GM12878 (cell line): ENCODE measurements around the gene NKX2-3. TPM values are rescaled to one million over a fixed set of nuclear protein-coding genes. Genes with fewer than 3 reads are reported as not detected.

Experiments used
- ATAC-seq: fragments of 200-7000 bp; cut with Tn5 transposase; 3 replicates; pipeline ENCODE4 v1.9.1; 2020; ENCODE audit warnings: mild to moderate bottlenecking, moderate library complexity
- BruUV-seq: library from RNA; stranded (reverse); fragments of 400-500 nt; replicated peaks from 2 replicates; lab custom pipeline; 2021; lab: Mats Ljungman, UMichigan
- CTCF ChIA-PET: fragments of 300-600 bp; sonication (Branson Sonifier 250); formaldehyde crosslinking; extraction: SDS; loops from one replicate; lab custom pipeline; 2021; ENCODE audit warnings: inconsistent platforms; lab: Yijun Ruan, JAX
- POLR2A ChIA-PET: fragments of 350-600 bp; formaldehyde crosslinking; extraction: SDS; loops from one replicate; lab custom pipeline; 2021; ENCODE audit warnings: inconsistent platforms; lab: Charles Lee
- RAD21 ChIA-PET: fragments of 300-600 bp; sonication (Branson Sonifier 250); formaldehyde crosslinking; loops from one replicate; lab custom pipeline; 2023; ENCODE audit warnings: antibody characterized with exemption; ENCODE audit not compliant: unreplicated experiment; lab: Charles Lee
- SMC1A ChIA-PET: fragments of 300-600 bp; sonication (Branson Sonifier 250); formaldehyde crosslinking; loops from one replicate; lab custom pipeline; 2023; ENCODE audit not compliant: unreplicated experiment, uncharacterized antibody; lab: Charles Lee
- DNase-seq: peaks from one replicate; pipeline ENCODE4 v3.0.0-alpha.2; 2011; ENCODE audit warnings: low read depth, low spot score
- FAIRE-seq: peaks from 3 replicates; lab custom pipeline; 2011; peaks lifted over from hg19 to GRCh38; lab: Jason Lieb, UNC
- H2AFZ ChIP-seq: 2 replicates; pipeline ENCODE4 v1.6.0; 2011; ENCODE audit warnings: low read depth, low read length, control low read depth; ENCODE audit not compliant: control insufficient read depth
- H3K27ac ChIP-seq: 2 replicates; pipeline ENCODE4 v1.5.1; 2011; ENCODE audit warnings: control low read depth; ENCODE audit not compliant: control insufficient read depth, insufficient read depth
- H3K27me3 ChIP-seq, 2 experiments: replicated peaks in 1 of 2; 2 replicates each; pipeline versions ENCODE4 v1.6.0 to v1.6.1; 2011; ENCODE audit warnings: low read length in 1 of 2; ENCODE audit not compliant: control insufficient read depth in 2 of 2, insufficient read depth in 2 of 2
- H3K36me3 ChIP-seq, 2 experiments: 2 replicates each; pipeline ENCODE4 v1.5.1; 2011; ENCODE audit warnings: low read length in 1 of 2; ENCODE audit not compliant: control insufficient read depth in 2 of 2, insufficient read depth in 2 of 2
- H3K4me1 ChIP-seq: 2 replicates; pipeline ENCODE4 v1.6.1; 2011; ENCODE audit warnings: mild to moderate bottlenecking, low read length, moderate library complexity, mixed read lengths; ENCODE audit not compliant: control insufficient read depth, insufficient read depth
- H3K4me2 ChIP-seq: 2 replicates; pipeline ENCODE4 v1.6.0; 2011; ENCODE audit warnings: control low read depth; ENCODE audit not compliant: control insufficient read depth, insufficient read depth
- H3K4me3 ChIP-seq: fragments of 200-600 bp; sonication (generic); 2 replicates; pipeline ENCODE4 v1.5.1; 2016
- H3K79me2 ChIP-seq: 2 replicates; pipeline ENCODE4 v1.6.0; 2011; ENCODE audit warnings: low read length; ENCODE audit not compliant: control insufficient read depth, insufficient read depth
- H3K9ac ChIP-seq: 2 replicates; pipeline ENCODE4 v1.8.0; 2011; ENCODE audit warnings: low read length, control low read depth, mixed read lengths; ENCODE audit not compliant: control insufficient read depth, insufficient read depth
- H3K9me3 ChIP-seq: replicated peaks from 3 replicates; pipeline ENCODE4 v1.5.1; 2011; ENCODE audit warnings: mild to moderate bottlenecking, low read length; ENCODE audit not compliant: control insufficient read depth, insufficient read depth
- H4K20me1 ChIP-seq: 2 replicates; pipeline ENCODE4 v1.6.0; 2011; ENCODE audit not compliant: control insufficient read depth, insufficient read depth
- ATF7 ChIP-seq: fragments of 450-650 bp; IDR thresholded peaks from 2 replicates; pipeline ENCODE4 v1.6.1; 2016; ENCODE audit warnings: low read depth, mild to moderate bottlenecking
- BACH1 ChIP-seq: fragments of 450-650 bp; IDR thresholded peaks from 2 replicates; pipeline ENCODE4 v1.6.1; 2017; ENCODE audit warnings: mild to moderate bottlenecking, borderline replicate concordance
- CBX3 ChIP-seq: fragments of 200-600 bp; sonication (generic); IDR thresholded peaks from 2 replicates; pipeline ENCODE4 v1.6.1; 2016; ENCODE audit warnings: low read depth, borderline replicate concordance
- CBX5 ChIP-seq: sonication (generic); IDR thresholded peaks from 2 replicates; pipeline ENCODE4 v1.6.1; 2016; ENCODE audit warnings: low read depth, moderate library complexity, mild to moderate bottlenecking, inconsistent platforms
- CEBPZ ChIP-seq: fragments of 150-350 bp; IDR thresholded peaks from 2 replicates; pipeline ENCODE4 v1.6.1; 2016; ENCODE audit warnings: low read depth, low read length
- GATAD2B ChIP-seq: fragments of 450-650 bp; conservative IDR thresholded peaks from 2 replicates; pipeline ENCODE4 v1.6.1; 2017; ENCODE audit warnings: low read depth, mild to moderate bottlenecking, moderate library complexity
- IKZF2 ChIP-seq, 2 experiments: fragments of 450-650 bp; IDR thresholded peaks; 2 replicates each; pipeline ENCODE4 v1.6.1; 2017; ENCODE audit warnings: mild to moderate bottlenecking in 2 of 2, moderate library complexity in 2 of 2
- MEF2A ChIP-seq: IDR thresholded peaks from 2 replicates; pipeline ENCODE4 v1.6.1; 2011; ENCODE audit warnings: low read depth, mild to moderate bottlenecking, low read length, moderate library complexity; ENCODE audit not compliant: insufficient read depth
- NFIC ChIP-seq: IDR thresholded peaks from 2 replicates; pipeline ENCODE4 v1.6.1; 2012; ENCODE audit warnings: low read depth, mild to moderate bottlenecking, inconsistent platforms, low read length, moderate library complexity
- NR2C2 ChIP-seq: IDR thresholded peaks from 2 replicates; pipeline ENCODE4 v1.6.1; 2011; ENCODE audit warnings: borderline replicate concordance, low read depth; ENCODE audit not compliant: control insufficient read depth, insufficient read length
- POLR2A ChIP-seq: IDR thresholded peaks from 2 replicates; pipeline ENCODE4 v1.6.1; 2011; ENCODE audit warnings: low read depth, mild to moderate bottlenecking, low read length
- RELA ChIP-seq: fragments of 450-650 bp; IDR thresholded peaks from 2 replicates; pipeline ENCODE4 v1.8.0; 2014; ENCODE audit warnings: borderline replicate concordance; ENCODE audit not compliant: partially characterized antibody
- ZBED1 ChIP-seq: IDR thresholded peaks from 2 replicates; pipeline ENCODE4 v1.6.1; 2016; ENCODE audit warnings: borderline replicate concordance
- WGBS: methylation state at CpG from one replicate; pipeline ENCODE4 v1.1.6; 2016; ENCODE audit warnings: low lambda C conversion rate; ENCODE audit not compliant: insufficient replicate concordance, insufficient coverage; ENCODE audit errors: missing lambda C conversion rate; 5-methylcytosine and 5-hydroxymethylcytosine counted together
- in situ Hi-C: fragments of 300-500 bp; cut with MboI; formaldehyde crosslinking; loops from 9 replicates; pipeline ENCODE4 v1.14.3; 2018; ENCODE audit warnings: mixed read lengths
- intact Hi-C: fragments of 100-400 bp; cut with micrococcal nuclease; formaldehyde crosslinking; loops from one replicate; pipeline ENCODE4 v1.14.2; 2022; ENCODE audit not compliant: unreplicated experiment
- polyA plus RNA-seq, 11 experiments: library from polyadenylated mRNA; depleted of rRNA in 4 of 11; unstranded in 6 of 11; stranded (reverse) in 5 of 11; fragments of >200 nt; fragmentation: Nextera tagmentation in 4 of 11; fragmentation: Illumina TruSeq in 1 of 11; extraction: Ambion mirVana in 4 of 11; extraction: Trizol in 1 of 11; gene quantifications; 1 replicate in 1 of 11; 2 replicates in 10 of 11; pipeline versions ENCODE4 v1.2.1 to v1.2.3, GENCODE V29; 2011 to 2016; ENCODE audit warnings: inconsistent platforms in 2 of 11, missing spikeins in 2 of 11, low read depth in 1 of 11
- total RNA-seq, 4 experiments: library from RNA; depleted of rRNA in 3 of 4; stranded (reverse); fragments of >200 nt in 3 of 4; fragmentation: Illumina TruSeq in 1 of 4; extraction: Trizol in 1 of 4; gene quantifications; 2 replicates each; pipeline versions ENCODE4 v1.2.1 to v1.2.3, GENCODE V29; 2013 to 2021
- TF ChIP-seq, protein P1 (sequence below): IDR thresholded peaks from 2 replicates; pipeline ENCODE4 v1.6.1; 2011; ENCODE audit warnings: low read depth, low read length, improper control_type of control experiment, borderline replicate concordance
- TF ChIP-seq, protein P2 (sequence below): IDR thresholded peaks from 2 replicates; pipeline ENCODE4 v1.6.1; 2012; ENCODE audit warnings: low read depth, low read length, improper control_type of control experiment
- TF ChIP-seq, protein P3 (sequence below): fragments of 450-650 bp; formaldehyde crosslinking; IDR thresholded peaks from 2 replicates; pipeline ENCODE4 v1.5.0; 2022; ENCODE audit warnings: mild to moderate bottlenecking, missing genetic modification characterization

NKX2-3 gene
- total and polyA plus RNA-seq, 10 of the 15 experiments (the other 5 are each of a cell fraction or from before 2014, with no cell fraction given): not detected

DNA sequence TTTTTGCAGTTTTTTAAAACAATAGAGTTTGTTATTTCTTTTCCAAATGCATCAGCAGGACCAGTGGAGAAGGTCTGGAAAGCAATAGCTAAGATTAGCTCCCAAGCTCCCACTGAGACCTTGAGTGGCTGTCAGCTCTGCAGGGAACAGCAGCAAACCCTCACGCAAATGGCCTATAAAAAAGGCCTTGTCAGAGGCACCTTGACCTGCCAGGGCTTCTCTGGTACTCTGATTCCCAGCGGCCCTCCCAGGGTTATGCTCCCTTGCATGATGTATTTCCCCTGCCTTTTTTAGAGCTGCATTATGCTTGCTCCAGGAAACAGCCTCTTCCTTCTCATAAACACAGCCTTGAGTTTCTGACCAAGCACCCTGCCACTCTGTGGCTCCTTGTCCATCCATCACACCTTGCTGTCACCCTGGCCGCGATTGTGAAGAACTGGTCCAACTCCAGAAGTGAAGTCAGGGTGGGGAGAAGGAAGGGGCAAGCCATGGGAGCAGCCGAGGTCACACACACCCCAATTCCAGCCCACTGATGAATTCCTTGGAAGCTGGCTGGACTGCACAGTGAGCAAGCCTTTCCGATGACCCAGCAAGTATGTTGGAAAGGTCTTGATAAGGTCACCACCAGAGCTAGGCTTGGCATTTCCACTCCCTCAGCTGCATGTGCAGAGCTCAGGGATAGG, 35.3 kb upstream of the NKX2-3 start:
- no peak for ATAC-seq
- in situ Hi-C loops: no loop called here
- ChIA-PET SMC1A (no interaction called here), POLR2A (no interaction called here), CTCF (interaction anchor here (1.2 to 1.8 kb wide), 2 partner anchors 62 to 63 kb away, joined by 3 to 5 read pairs; no protein-coding TSS in a partner anchor), RAD21 (no interaction called here)
- H3K4me2 ChIP-seq: no peak overlapping the region
- H3K9ac ChIP-seq: no peak overlapping the region
- no TSS peak for BruUV-seq
- no peak for DNase-seq
- H3K4me3 ChIP-seq: no peak overlapping the region
- H2AFZ ChIP-seq: no peak overlapping the region
- H4K20me1 ChIP-seq: no peaks in the 10 kb centered on the region
- H3K27me3 ChIP-seq: no peaks in the 10 kb centered on the region; a peak in 1 of 4 replicates
- no peaks in the 10 kb centered on the region for H3K79me2 ChIP-seq
- no peak for FAIRE-seq
- H3K27ac ChIP-seq: no peak overlapping the region
- WGBS: 25% methylated on average over 6 of the region's 6 CpGs
- no peaks in the 10 kb centered on the region for H3K4me1 ChIP-seq
- H3K36me3 ChIP-seq: no peaks in the 10 kb centered on the region
- H3K9me3 ChIP-seq: no peaks in the 10 kb centered on the region
- intact Hi-C loops: no loop called here
- no peak for TF ChIP-seq IKZF2 (IDR thresholded peaks at IDR 0.05)
- TF ChIP-seq NR2C2: no peak
- TF ChIP-seq, protein P1, sequence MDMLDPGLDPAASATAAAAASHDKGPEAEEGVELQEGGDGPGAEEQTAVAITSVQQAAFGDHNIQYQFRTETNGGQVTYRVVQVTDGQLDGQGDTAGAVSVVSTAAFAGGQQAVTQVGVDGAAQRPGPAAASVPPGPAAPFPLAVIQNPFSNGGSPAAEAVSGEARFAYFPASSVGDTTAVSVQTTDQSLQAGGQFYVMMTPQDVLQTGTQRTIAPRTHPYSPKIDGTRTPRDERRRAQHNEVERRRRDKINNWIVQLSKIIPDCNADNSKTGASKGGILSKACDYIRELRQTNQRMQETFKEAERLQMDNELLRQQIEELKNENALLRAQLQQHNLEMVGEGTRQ: no peak
- TF ChIP-seq MEF2A: no peak
- no peak for TF ChIP-seq ZBED1
- TF ChIP-seq CEBPZ: no peak
- no peak for TF ChIP-seq RELA
- no peak for TF ChIP-seq POLR2A
- no peak for TF ChIP-seq CBX5
- no peak for TF ChIP-seq GATAD2B
- TF ChIP-seq, protein P2, sequence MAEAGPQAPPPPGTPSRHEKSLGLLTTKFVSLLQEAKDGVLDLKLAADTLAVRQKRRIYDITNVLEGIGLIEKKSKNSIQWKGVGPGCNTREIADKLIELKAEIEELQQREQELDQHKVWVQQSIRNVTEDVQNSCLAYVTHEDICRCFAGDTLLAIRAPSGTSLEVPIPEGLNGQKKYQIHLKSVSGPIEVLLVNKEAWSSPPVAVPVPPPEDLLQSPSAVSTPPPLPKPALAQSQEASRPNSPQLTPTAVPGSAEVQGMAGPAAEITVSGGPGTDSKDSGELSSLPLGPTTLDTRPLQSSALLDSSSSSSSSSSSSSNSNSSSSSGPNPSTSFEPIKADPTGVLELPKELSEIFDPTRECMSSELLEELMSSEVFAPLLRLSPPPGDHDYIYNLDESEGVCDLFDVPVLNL: no peak
- no peak for TF ChIP-seq BACH1
- TF ChIP-seq, protein P3, sequence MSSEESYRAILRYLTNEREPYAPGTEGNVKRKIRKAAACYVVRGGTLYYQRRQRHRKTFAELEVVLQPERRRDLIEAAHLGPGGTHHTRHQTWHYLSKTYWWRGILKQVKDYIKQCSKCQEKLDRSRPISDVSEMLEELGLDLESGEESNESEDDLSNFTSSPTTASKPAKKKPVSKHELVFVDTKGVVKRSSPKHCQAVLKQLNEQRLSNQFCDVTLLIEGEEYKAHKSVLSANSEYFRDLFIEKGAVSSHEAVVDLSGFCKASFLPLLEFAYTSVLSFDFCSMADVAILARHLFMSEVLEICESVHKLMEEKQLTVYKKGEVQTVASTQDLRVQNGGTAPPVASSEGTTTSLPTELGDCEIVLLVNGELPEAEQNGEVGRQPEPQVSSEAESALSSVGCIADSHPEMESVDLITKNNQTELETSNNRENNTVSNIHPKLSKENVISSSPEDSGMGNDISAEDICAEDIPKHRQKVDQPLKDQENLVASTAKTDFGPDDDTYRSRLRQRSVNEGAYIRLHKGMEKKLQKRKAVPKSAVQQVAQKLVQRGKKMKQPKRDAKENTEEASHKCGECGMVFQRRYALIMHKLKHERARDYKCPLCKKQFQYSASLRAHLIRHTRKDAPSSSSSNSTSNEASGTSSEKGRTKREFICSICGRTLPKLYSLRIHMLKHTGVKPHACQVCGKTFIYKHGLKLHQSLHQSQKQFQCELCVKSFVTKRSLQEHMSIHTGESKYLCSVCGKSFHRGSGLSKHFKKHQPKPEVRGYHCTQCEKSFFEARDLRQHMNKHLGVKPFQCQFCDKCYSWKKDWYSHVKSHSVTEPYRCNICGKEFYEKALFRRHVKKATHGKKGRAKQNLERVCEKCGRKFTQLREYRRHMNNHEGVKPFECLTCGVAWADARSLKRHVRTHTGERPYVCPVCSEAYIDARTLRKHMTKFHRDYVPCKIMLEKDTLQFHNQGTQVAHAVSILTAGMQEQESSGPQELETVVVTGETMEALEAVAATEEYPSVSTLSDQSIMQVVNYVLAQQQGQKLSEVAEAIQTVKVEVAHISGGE (CRISPR knock-in tag): no peak
- no peak for TF ChIP-seq CBX3
- no peak for TF ChIP-seq ATF7
- TF ChIP-seq NFIC: no peak
